MM.1S (cell line): ENCODE data around the gene AQP1.

Source experiments
- DNase-seq: peaks from one replicate; pipeline ENCODE4 v3.0.0-alpha.2; 2015
- H2AFZ ChIP-seq: fragments of 300-600 bp; sonication (generic); 2 replicates; pipeline ENCODE4 v1.6.0; 2016; ENCODE audit warnings: antibody characterized with exemption, low read length
- H3F3A ChIP-seq: fragments of 300-600 bp; sonication (generic); 2 replicates; pipeline ENCODE4 v1.6.1; 2016; ENCODE audit warnings: mild to moderate bottlenecking, antibody characterized with exemption, low read length, moderate library complexity, mixed read lengths; ENCODE audit not compliant: insufficient read depth
- H3K27ac ChIP-seq: fragments of 300-600 bp; sonication (generic); 2 replicates; pipeline ENCODE4 v1.5.1; 2016; ENCODE audit warnings: mild to moderate bottlenecking, low read length
- H3K27me3 ChIP-seq: fragments of 300-600 bp; sonication (generic); replicated peaks from 2 replicates; pipeline ENCODE4 v1.6.0; 2016; ENCODE audit warnings: low read length; ENCODE audit not compliant: insufficient read depth
- H3K36me3 ChIP-seq: fragments of 300-600 bp; sonication (generic); replicated peaks from 2 replicates; pipeline ENCODE4 v1.6.1; 2016; ENCODE audit warnings: mild to moderate bottlenecking, low read length, mixed read lengths; ENCODE audit not compliant: insufficient read depth
- H3K4me1 ChIP-seq: fragments of 300-600 bp; sonication (generic); 2 replicates; pipeline ENCODE4 v1.6.1; 2016; ENCODE audit warnings: low read length, mixed read lengths
- H3K4me2 ChIP-seq: fragments of 300-600 bp; sonication (generic); 2 replicates; pipeline ENCODE4 v1.6.0; 2016; ENCODE audit warnings: low read depth, low read length
- H3K4me3 ChIP-seq: fragments of 300-600 bp; sonication (generic); 2 replicates; pipeline ENCODE4 v1.5.1; 2016; ENCODE audit warnings: low read length, mixed read lengths
- H3K79me2 ChIP-seq: fragments of 300-600 bp; sonication (generic); 2 replicates; pipeline ENCODE4 v1.6.1; 2016; ENCODE audit warnings: mixed run types, low read length, mixed read lengths
- H3K9ac ChIP-seq: fragments of 300-600 bp; sonication (generic); 2 replicates; pipeline ENCODE4 v1.6.1; 2016; ENCODE audit warnings: low read length, mixed read lengths
- H3K9me2 ChIP-seq: fragments of 300-600 bp; sonication (generic); replicated peaks from 2 replicates; pipeline ENCODE4 v1.6.1; 2016; ENCODE audit warnings: mild to moderate bottlenecking, low read length, mixed read lengths; ENCODE audit not compliant: insufficient read depth
- H3K9me3 ChIP-seq: fragments of 300-600 bp; sonication (generic); replicated peaks from 2 replicates; pipeline ENCODE4 v1.6.1; 2016; ENCODE audit warnings: mild to moderate bottlenecking, low read length, mixed read lengths; ENCODE audit not compliant: insufficient read depth
- H4K20me1 ChIP-seq: fragments of 300-600 bp; sonication (generic); 2 replicates; pipeline ENCODE4 v1.6.1; 2016; ENCODE audit warnings: mild to moderate bottlenecking, low read length, moderate library complexity, mixed read lengths; ENCODE audit not compliant: insufficient read depth
- EZH2 ChIP-seq: fragments of 300-600 bp; sonication (generic); optimal IDR thresholded peaks from 2 replicates; pipeline ENCODE3; 2017; ENCODE audit warnings: low read depth, mild to moderate bottlenecking, antibody characterized with exemption, low read length, mixed read lengths
- EZH2phosphoT487 ChIP-seq: fragments of 300-600 bp; sonication (generic); IDR thresholded peaks from 2 replicates; pipeline ENCODE4 v1.6.1; 2018; ENCODE audit warnings: antibody characterized with exemption, low read length
- TF ChIP-seq, protein P1 (sequence below): fragments of 300-600 bp; sonication (generic); IDR thresholded peaks from 2 replicates; pipeline ENCODE4 v1.5.1; 2016; ENCODE audit warnings: antibody characterized with exemption, low read length, mixed read lengths

The AQP1 gene

GRCh38 chr7:30956704-30957103 lies 45.1 kb downstream of the AQP1 start:
- no peaks in the 10 kb centered on the region for H3K4me1 ChIP-seq
- no peak overlapping the region for H3K27ac ChIP-seq
- H3K27me3 ChIP-seq: no peaks in the 10 kb centered on the region
- no peak overlapping the region for H3K4me2 ChIP-seq
- no peaks in the 10 kb centered on the region for H3K9me3 ChIP-seq
- no peak for DNase-seq
- no peaks in the 10 kb centered on the region for H3F3A ChIP-seq
- H3K79me2 ChIP-seq: no peaks in the 10 kb centered on the region
- no peaks in the 10 kb centered on the region for H3K36me3 ChIP-seq
- TF ChIP-seq EZH2 (no peak), EZH2phosphoT487 (no peak)
- TF ChIP-seq, protein P1, sequence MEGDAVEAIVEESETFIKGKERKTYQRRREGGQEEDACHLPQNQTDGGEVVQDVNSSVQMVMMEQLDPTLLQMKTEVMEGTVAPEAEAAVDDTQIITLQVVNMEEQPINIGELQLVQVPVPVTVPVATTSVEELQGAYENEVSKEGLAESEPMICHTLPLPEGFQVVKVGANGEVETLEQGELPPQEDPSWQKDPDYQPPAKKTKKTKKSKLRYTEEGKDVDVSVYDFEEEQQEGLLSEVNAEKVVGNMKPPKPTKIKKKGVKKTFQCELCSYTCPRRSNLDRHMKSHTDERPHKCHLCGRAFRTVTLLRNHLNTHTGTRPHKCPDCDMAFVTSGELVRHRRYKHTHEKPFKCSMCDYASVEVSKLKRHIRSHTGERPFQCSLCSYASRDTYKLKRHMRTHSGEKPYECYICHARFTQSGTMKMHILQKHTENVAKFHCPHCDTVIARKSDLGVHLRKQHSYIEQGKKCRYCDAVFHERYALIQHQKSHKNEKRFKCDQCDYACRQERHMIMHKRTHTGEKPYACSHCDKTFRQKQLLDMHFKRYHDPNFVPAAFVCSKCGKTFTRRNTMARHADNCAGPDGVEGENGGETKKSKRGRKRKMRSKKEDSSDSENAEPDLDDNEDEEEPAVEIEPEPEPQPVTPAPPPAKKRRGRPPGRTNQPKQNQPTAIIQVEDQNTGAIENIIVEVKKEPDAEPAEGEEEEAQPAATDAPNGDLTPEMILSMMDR: no peak
- H2AFZ ChIP-seq: no peak overlapping the region
- no peak overlapping the region for H3K4me3 ChIP-seq
- H3K9me2 ChIP-seq: no peaks in the 10 kb centered on the region
- no peaks in the 10 kb centered on the region for H4K20me1 ChIP-seq
- no peak overlapping the region for H3K9ac ChIP-seq

- Histone ChIP-seq H2AFZ (no peak within 1 kb of the TSS), H3K9me3 (no peaks in the 10 kb centered on the region), H3K79me2 (no peaks in the 10 kb centered on the region), H4K20me1 (no peaks in the 10 kb centered on the region), H3K9ac (no peak within 1 kb of the TSS), H3K9me2 (no peaks in the 10 kb centered on the region), H3F3A (no peaks in the 10 kb centered on the region), H3K36me3 (no peaks in the 10 kb centered on the region), H3K27ac (no peak within 1 kb of the TSS), H3K27me3 (no peaks in the 10 kb centered on the region), H3K4me1 (no peaks in the 10 kb centered on the region), H3K4me3 (no peak within 1 kb of the TSS), H3K4me2 (no peak within 1 kb of the TSS)
- TF ChIP-seq, protein P1: no peak
- TF ChIP-seq EZH2phosphoT487: no peak
- TF ChIP-seq EZH2: no peak
- DNase-seq: no peak
These were observed 52.2 kb downstream of the AQP1 start, which contains the start of gene GHRHR for GRCh38 chr7:30963842-30964241. Gene GHRHR, plus strand, starts transcription at chr7:30963953. Its CDS starts 116 bp downstream, at chr7:30964069.

GRCh38 chr7:30965372-30965771 lies 53.7 kb downstream of the AQP1 start:
- no peak overlapping the region for H2AFZ ChIP-seq
- no peak overlapping the region for H3K27ac ChIP-seq
- no peaks in the 10 kb centered on the region for H3K4me1 ChIP-seq
- H3K9me2 ChIP-seq: no peaks in the 10 kb centered on the region
- H3K79me2 ChIP-seq: no peaks in the 10 kb centered on the region
- no peaks in the 10 kb centered on the region for H3K27me3 ChIP-seq
- H3K9me3 ChIP-seq: no peaks in the 10 kb centered on the region
- H3K4me3 ChIP-seq: no peak overlapping the region
- H4K20me1 ChIP-seq: no peaks in the 10 kb centered on the region
- no peak overlapping the region for H3K4me2 ChIP-seq
- H3K36me3 ChIP-seq: no peaks in the 10 kb centered on the region
- DNase-seq: no peak
- H3K9ac ChIP-seq: no peak overlapping the region
- no peaks in the 10 kb centered on the region for H3F3A ChIP-seq
- TF ChIP-seq EZH2phosphoT487: no peak
- TF ChIP-seq EZH2: no peak
- TF ChIP-seq, protein P1: no peak

GRCh38 chr7:30965883-30966282 lies 54.2 kb downstream of the AQP1 start:
- no peak overlapping the region for H3K4me3 ChIP-seq
- no peaks in the 10 kb centered on the region for H3F3A ChIP-seq
- H3K27ac ChIP-seq: no peak overlapping the region
- no peaks in the 10 kb centered on the region for H3K79me2 ChIP-seq
- H3K9ac ChIP-seq: no peak overlapping the region
- H3K4me1 ChIP-seq: no peaks in the 10 kb centered on the region
- H3K27me3 ChIP-seq: no peaks in the 10 kb centered on the region
- no peak overlapping the region for H3K4me2 ChIP-seq
- no peaks in the 10 kb centered on the region for H3K9me3 ChIP-seq
- DNase-seq: no peak
- H2AFZ ChIP-seq: no peak overlapping the region
- H3K9me2 ChIP-seq: no peaks in the 10 kb centered on the region
- TF ChIP-seq EZH2 (no peak), EZH2phosphoT487 (no peak)
- TF ChIP-seq, protein P1: no peak
- no peaks in the 10 kb centered on the region for H4K20me1 ChIP-seq
- H3K36me3 ChIP-seq: no peaks in the 10 kb centered on the region
